ENCODE data around the gene TMEM229A.

TMEM229A gene

DNA sequence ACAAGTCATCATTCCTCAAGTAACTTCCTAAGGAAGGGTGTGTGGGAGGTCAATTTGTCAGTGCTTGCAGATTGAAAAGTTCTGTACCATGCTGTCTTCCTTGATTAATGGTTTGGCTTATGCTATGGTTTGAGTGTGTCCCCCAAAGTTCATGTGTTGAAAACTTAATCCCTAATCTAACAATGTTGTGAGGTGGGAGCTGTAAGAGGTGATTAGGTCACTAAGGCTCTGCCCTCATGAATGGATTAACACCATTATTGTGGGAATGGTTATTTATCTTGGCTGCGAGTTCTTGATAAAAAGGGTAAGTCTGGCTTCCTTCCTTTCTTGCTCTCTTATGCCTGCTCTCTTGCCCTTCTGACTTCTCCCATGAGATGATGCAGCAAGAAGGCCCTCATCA is 29.3 kb upstream of the TMEM229A start:
- TF ChIP-seq, protein P1, sequence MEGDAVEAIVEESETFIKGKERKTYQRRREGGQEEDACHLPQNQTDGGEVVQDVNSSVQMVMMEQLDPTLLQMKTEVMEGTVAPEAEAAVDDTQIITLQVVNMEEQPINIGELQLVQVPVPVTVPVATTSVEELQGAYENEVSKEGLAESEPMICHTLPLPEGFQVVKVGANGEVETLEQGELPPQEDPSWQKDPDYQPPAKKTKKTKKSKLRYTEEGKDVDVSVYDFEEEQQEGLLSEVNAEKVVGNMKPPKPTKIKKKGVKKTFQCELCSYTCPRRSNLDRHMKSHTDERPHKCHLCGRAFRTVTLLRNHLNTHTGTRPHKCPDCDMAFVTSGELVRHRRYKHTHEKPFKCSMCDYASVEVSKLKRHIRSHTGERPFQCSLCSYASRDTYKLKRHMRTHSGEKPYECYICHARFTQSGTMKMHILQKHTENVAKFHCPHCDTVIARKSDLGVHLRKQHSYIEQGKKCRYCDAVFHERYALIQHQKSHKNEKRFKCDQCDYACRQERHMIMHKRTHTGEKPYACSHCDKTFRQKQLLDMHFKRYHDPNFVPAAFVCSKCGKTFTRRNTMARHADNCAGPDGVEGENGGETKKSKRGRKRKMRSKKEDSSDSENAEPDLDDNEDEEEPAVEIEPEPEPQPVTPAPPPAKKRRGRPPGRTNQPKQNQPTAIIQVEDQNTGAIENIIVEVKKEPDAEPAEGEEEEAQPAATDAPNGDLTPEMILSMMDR (IDR thresholded peaks at IDR 0.05): no peak

DNA sequence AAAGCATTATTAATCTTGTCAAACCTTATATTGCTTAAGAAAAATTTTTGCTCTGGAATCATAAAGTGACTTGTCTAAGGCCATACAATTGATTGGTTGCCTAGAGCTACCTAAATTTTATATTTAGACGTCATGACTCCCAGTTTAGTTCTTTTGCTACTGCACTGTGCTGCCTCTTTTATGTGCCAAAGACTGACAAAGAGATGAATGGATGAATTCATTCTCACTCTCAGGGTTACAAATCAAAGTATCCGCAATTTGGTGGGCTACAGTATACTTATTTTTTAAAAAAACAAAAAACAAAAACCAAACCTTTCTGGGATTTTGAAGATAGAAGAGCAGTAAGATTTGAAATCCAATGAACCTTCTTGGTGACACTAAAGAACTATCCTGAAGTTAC is 27.7 kb upstream of the TMEM229A start:
- TF ChIP-seq, protein P1 (IDR thresholded peaks at IDR 0.05): no peak

DNA sequence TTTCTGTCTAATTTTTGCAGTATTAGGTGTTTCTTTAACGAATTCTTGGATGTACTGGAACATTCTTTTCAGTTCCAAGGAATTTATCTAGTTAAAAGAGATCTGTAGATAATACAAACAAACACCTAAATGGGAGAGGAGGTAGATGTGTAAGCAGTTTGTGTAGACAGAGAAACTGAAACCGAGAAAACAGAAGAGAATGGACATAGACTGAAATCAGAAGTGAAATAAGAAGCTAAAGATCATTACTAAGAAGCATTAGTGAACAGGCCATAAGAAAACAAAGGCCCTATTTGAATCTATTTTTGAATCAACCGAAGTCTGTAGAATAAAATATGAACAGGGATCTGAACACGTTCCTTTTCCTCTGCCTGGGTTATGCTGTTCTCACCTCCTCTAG is 26.5 kb upstream of the TMEM229A start:
- TF ChIP-seq, protein P1 (IDR thresholded peaks at IDR 0.05): no peak

DNA sequence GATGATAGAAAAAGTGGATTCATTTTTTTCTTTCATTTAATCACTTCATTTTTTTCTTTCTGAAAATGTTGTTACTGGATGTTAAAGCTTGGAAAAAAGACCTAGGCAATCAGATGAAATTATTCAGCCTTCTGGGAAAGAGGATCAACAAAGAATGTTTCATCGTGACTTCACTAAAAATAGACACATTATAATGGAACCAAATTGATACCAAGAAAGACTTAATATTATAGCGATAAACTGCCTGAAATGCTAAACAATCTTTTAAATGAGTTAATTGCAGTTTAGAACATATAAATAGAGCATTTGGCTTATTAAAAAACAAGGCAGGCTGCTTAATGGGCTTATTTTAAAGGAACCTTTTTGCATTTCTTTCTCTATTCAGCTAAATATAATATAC is 25.6 kb upstream of the TMEM229A start:
- TF ChIP-seq, protein P1 (IDR thresholded peaks at IDR 0.05): no peak

DNA sequence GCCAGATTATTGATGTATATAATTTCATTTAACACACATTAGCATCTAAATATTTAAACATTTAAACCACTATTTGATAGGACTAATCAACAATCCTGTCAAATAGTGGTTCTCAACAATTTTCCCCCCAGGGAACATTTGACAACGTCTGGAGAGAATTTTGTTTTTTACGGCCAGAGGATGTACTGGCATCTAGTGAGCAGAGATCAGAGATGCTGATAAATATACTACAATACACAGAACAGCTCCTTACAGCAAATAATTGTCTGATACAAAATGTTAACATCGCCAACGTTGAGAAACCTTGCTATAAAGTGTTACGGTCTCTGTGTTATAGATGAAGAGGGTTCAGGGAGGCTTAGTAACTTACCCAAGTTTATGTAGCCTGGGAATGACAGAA is 25.0 kb upstream of the TMEM229A start:
- TF ChIP-seq, protein P1 (IDR thresholded peaks at IDR 0.05): no peak

DNA sequence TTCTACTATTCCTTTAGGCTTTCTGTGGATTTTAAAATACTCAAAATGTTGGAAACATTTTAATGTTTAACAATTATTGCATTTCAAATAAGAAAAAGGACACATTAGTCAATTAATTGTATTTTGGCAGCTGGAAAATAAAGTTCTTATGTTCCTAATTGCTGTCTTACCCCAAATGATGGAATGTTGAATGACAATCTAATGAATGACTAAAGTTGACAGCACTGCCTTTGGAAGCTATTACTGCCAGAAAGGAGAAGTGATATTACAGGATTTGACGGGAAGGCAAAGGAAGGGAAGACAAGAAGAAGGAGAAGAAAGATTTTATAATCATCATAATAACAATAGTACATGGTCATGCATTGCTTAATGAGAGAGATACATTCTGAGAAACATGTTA is 23.4 kb upstream of the TMEM229A start:
- TF ChIP-seq, protein P1 (IDR thresholded peaks at IDR 0.05): no peak

DNA sequence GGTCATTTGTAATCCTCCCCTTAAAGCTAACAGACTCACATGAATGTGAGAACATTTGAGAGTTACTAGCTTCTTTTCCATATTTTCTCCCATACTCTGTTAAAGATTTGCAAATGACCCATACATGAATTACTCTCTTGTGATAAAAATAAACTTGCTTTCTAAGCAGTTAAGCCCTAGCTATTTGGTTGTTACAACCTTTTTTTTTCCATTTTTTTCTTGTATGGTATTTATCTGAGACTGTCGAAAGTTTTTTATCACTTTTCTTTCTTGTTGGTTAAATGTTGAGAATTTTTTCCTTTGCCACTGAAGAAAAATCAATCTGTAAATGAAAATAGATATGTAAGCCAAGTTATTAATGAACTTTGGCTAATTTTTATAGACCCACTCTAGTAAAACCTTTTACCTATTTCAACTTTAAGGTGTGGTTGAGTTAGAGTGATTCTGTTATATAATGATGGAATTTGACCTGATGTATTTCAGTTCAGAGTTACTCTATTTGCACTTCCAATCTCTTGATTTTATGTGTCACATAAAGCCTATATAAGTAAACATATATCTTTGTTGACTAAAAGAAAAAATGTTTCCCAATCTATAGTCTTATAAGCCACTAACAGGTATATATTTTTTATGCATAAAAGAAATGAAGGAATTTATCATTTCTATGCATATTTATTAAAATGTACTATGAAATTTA is 19.0 kb upstream of the TMEM229A start:
- TF ChIP-seq, protein P1 (IDR thresholded peaks at IDR 0.05): no peak

DNA sequence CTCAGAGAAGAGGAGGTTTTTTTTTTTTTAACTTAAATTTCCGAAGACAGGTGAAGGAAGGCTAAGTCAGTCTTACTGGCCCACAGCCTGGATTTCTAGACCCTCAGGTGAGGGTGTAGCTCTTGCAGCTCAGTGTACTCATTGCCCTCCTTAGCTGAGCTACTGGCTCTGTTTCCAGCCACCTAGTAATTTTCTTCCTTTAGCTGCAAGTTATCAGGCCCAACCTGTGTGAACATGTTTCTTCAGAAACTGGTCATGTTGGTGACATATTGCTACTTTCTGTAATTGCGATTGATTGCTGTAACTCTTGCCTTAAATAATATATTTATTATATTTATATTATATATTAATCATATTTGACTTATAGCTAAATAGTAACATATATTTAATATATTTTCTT is 10.0 kb upstream of the TMEM229A start:
- TF ChIP-seq, protein P1 (IDR thresholded peaks at IDR 0.05): no peak

Measured in LNCAP (cell line).